ENCODE measurements around the gene PTPRN2.
"Not testable (repeated sequence)": the region's sequence is repeated elsewhere in the genome, so short reads cannot be mapped to it uniquely, and the experiment has no call there.

The PTPRN2 gene

DNA sequence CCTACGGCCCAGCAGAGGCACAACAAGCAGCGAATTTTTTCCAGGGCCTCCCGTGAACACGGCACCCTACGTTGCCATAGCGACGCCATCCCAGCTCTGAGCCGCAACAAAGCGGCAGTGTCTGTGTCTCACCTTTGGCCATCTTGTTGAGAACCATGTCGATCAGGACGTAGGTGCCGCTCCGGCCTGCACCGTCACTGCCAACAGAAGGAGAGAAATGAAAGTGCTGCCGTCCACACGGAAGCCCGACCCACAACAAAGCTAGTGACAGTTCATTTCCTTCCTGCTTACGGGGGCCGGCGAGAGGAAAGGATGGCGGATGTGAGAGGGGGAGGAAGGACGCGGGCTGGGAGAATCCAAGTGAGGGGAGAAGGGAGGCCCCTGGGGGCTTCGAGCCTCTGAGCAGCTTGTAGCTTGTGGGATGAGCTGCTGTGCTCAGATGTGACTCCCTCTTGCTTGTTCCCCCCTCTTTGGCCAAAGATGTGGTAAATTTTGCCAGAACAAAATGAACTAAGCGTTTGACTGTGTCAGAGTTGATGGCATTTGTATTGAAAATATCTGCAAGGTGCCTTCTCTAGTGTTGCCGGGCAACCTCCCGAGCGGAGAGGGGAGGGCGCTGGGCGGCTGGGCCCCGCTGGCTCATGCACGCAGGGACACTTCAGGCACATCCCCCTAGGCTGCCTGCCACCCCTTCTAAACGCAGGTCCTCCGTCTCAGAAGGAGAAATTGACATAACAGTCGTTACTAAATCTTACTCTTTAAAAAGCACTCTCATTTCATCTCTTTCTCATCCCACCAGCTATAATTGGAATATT is 1018.6 kb downstream of the PTPRN2 start:
- no peak for DNase-seq

DNA sequence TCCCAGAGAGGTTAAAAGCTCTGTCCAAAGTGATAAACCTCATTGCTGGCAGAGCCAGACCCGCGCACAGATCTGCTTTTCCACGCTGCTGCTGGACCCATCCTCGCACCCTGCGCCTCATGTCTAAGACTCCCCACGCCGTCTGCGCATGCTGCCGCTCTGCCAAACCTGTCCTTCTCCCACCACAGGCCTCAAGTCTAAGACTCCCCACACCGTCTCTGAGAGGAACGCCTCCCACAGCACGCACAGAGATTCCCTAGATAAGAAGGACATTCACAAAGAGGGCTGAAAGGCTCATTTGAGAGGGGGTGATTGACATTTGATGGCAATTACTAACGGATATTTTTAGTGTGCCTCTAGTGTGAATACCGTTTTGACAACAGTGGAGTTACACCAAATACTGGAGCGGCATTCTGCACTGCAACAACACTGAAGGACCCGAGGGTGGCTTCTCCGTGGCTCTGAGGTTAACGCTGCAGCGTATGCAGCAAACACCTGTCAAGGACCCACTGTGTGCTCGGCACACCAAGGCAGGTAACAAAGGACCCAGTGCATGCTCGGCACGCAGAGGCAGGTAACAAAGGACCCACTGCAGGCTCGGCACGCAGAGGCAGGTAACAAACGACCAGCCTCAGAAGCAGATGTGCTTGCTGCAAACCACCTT is 1019.4 kb downstream of the PTPRN2 start:
- no peak for DNase-seq

DNA sequence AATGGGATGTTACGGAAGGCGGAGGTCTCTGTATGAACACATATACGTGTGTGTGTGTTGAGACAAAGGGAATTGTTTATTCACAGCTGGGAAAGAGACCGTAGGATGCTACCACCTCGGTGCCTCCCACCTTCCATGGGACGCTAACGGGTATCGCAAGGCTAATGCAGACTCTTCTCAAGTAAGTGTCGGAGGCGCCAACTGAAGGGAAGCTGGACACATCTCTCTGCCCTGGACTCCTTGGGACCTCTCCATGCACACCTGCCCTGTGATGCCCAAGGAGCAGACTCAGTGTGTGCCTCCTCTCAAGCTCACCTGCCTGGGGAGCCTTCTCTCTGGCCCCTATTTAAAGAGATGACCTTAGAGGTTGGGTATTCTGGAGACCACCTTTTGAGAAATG is 1020.0 kb downstream of the PTPRN2 start:
- DNase-seq: no peak

DNA sequence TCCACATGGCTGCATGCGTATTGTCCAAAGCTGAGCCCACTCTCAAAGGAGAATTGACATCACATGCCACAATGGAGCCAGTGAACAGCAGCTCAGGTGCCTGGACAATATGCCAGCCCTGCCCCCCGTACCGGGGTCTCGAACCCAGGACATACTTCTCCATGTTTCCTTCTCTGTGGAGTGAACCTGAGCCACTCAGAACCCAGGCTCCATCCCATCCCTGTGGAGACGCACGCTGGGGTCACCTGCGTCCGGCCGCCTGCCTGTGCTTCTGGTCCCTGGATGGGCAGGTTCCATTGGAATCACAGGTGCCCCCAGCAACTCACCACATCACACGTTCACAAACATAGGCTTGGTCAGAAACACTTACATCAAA is 1021.0 kb downstream of the PTPRN2 start:
- DNase-seq: no peak

DNA sequence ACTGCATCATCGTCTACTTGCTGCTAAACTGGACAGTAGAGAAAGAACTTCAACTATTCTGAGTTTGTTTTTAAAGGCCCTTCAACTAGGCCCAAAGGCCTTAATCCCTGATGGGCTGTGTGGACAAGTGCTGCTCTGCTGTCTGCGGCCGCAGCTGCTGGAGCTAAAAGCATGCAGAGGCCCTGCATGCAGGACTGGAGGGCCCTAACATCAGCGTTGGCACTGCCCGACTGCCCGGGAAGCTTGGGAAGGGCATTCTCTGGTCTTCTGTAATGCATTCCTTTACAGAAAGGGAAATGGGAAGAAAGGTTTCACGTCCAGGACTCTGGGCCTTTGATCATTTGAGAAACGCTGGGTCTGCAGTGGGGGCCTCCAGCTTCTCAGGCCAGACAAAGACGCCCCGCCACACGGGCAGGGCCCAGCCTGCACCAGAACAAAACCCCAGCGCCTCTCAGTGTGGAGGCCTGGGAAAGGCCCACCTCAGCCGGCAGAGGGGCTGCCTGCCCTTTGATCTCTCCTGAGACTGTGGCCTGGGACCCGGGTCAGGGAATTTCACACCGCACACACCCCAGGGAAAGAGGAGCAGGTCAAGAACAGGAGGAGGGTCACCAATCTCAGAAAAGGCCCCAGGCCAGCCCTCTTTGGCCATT is 1021.5 kb downstream of the PTPRN2 start:
- DNase-seq: no peak

DNA sequence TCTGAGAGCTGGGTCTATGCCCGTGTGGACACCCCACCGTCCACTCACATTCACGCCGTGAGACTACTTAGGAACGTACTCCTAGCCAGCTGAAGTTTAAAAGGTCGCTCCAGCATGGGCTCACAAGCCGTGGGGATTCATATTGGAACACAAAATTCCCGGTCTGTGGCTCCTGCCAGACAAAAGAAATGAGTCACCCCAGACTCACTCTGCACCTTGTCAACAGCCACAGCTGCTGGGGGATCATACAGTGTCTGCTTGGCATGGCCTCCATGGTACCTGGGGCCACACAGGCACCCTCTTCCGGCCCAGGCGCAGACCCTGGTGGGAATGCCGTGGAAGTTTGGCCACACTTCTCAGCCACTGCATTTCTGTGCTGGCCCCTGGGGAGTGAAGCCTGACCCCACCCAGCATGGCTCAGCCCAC is 1022.4 kb downstream of the PTPRN2 start:
- no peak for DNase-seq

DNA sequence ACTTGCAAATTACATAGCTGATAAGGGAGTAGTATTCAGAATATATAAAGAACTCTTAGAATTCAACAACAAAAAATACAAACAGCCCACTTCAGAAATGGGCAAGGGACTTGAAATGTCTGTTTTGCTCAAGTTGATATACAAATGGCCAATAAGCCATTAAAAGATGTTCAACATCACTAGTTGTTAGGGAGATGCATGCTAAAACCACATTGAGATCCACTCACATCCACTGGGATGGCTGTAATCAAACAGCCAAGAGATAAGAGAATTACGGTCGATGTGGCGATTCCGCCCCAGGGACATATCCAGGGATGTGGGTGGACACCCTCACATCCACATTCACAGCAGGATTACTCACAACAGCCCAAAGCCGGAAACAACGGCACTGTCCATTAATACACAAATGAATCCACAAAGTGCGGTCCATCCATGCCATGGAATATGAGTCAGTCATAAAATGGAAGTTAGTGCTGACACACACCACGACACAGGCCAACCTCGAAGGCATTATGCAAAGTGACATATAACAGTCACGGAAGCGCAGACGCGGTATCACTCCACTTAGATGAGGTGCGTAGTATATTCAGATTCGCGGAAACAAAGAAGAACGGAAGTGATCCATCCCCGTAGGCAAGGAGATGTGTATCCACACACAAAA is 1023.0 kb downstream of the PTPRN2 start:
- no peak for DNase-seq

DNA sequence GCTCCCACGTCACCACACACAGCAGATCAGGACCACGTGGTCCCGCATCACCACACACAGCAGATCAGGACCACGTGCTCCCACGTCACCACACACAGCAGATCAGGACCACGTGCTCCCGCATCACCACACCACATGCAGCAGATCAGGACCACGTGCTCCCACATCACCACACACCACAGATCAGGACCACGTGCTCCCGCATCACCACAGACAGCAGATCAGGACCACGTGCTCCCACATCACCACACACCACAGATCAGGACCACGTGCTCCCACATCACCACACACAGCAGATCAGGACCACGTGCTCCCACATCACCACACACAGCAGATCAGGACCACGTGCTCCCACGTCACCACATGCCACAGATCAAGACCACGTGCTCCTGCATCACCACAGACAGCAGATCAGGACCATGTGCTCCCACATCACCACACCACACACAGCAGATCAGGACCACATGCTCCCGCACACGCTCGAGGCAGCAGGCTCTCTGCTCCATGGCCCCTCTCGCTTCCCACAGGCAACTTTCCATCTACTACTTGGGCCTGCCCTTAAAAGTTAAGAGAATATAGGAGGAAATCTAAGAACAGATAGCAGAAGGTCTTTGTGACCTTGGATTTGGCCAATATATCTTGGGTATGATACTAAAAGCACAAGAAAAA is 1024.0 kb downstream of the PTPRN2 start:
- not testable (repeated sequence) for DNase-seq

DNA sequence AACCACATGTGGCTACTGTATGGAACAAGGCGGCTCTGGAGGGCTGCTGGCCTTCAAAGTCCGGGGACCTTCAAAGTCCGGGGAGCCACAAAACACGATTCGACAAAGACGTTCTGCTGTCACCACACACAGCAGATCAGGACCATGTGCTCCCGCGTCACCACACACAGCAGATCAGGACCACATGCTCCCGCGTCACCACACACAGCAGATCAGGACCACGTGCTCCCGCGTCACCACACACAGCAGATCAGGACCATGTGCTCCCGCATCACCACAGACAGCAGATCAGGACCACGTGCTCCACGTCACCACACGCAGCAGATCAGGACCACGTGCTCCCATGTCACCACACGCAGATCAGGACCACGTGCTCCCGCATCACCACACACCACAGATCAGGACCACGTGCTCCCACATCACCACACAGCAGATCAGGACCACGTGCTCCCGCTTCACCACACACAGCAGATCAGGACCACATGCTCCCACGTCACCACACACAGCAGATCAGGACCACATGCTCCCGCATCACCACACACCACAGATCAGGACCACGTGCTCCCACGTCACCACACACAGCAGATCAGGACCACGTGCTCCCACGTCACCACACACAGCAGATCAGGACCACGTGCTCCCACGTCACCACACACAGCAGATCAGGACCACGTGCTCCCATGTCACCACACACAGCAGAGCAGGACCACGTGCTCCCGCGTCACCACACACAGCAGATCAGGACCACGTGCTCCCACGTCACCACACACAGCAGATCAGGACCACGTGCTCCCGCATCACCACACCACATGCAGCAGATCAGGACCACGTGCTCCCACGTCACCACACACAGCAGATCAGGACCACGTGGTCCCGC is 1024.9 kb downstream of the PTPRN2 start:
- DNase-seq: not testable (repeated sequence)

DNA sequence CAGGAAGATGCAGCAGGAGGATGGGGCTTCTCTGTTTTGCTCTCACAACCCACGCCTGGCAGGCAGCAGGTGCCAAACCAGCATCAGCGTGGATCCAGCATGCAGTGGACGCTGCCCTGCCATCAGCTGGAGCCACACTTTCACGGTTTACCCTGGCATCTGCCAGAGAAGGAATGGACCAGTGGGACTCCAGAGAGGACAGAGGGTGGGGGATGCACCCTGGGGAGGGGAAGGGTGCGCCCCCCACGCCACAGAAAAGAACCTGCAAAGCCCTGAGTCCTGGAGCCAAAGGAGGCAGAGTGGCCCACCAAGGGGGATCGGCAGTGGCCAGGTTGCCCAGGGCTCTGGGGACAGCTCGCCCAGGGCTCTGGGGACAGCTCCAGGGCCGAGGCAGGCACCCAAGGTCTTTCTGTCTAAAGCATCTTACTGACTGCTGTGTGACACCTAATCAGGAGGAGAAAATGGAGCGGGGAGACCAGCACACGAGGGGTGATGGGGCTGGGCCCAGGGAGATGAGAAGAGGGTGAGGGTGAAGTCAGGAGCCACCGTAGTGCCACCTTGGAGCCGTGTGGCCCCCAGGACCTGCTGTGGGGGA is 1025.7 kb downstream of the PTPRN2 start:
- DNase-seq: no peak

DNA sequence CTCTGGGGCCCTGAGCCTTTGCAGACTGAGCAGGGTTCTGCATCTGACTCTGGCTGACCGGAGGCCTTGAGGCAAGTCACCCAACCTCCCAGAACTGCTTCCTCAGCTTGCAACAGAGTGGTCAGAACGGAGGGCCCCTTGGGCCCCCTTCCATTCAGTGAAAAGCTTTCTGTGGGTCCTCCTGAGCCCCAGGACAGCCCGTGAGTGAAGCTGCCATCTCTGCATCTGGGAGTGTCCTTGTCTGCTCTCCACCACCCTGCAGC is 1026.2 kb downstream of the PTPRN2 start:
- no peak for DNase-seq

DNA sequence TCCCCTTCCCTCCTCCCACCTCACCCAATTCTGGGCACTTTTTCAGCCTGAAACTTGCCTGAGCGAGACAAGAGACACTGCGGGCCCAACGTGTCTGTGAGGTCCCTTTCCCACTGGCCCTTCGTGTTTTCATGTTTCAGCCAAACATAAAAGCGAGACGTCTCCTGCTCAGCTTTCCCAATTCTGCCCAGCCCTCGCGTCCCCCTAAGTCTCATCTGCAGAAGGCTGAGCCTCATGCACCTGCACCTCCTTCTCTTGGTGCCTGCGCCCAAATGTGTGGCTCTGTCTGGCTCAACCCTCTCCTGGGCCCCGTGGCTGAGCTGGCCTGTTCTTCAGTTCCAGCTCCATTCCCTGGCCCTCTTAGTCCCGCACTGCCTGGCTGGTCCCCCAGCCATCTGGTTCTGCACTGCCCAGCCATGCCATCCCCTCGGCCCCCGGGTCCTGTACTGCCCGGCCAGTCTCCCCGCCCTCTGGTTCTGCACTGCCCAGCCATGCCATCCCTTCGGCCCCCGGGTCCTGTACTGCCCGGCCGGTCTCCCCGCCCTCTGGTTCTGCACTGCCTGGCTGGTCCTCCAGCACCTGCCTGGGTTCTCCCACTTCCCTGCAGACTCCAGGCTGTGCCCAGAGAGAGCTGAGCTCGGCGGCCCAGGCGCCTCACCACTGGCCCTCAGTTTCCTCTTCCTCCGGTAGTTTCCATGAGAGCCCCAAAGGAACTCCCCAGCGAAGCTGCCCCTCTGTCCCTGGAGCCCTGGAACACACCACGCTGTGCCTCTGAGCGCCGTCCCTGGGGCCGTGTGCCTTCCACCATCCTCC is 1026.7 kb downstream of the PTPRN2 start:
- DNase-seq: no peak

DNA sequence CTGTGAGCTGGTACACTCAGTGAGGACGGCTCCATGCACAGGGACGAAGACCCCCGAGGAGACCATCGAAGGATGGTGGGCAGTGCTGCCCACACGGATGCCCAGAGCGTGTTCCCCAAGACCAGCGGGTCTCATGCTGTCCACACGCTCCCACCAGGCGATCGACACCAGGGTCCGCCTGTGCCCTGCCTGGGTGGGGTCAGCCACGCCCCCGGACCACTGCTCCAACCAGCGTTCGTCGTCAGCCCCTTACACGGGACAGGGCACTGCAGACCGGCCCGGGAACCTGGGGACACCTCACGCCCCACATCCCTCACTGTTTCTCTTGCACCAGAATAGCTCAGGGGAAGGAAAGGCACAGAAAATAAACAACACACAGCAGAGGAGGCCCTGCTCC is 1027.4 kb downstream of the PTPRN2 start:
- no peak for DNase-seq

DNA sequence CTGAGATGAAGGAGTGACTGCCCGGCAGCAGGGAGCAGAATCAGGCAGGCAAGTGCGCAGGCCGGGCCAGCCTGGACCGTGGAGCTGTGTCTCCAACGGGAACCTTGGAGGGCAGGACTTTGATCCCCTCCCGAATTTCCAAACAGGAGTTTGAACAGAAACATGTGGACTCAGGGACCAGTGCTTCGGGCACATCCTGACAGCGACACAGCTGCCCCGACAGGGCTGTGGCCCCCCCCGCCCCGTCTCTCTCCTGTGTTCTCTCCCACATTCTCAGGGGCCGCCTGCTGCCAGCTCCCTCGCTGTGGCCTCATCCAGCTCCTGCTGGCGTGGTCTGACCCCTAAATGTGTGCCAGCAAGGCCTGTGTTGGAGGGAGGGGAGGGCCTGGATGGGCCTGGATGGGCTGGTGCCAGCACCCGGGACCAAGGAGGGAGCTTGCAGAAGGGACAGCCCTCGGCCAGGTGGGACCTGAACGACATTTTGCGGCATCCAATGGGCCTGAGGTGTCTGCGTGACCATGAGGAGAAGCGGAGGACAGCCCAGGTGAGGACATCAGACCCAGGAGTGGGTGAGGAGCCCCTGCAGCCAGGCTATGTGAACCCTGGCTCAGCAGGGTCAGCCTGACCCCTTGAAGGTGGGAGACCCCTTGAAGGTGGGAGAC is 1027.9 kb downstream of the PTPRN2 start:
- DNase-seq: no peak

DNA sequence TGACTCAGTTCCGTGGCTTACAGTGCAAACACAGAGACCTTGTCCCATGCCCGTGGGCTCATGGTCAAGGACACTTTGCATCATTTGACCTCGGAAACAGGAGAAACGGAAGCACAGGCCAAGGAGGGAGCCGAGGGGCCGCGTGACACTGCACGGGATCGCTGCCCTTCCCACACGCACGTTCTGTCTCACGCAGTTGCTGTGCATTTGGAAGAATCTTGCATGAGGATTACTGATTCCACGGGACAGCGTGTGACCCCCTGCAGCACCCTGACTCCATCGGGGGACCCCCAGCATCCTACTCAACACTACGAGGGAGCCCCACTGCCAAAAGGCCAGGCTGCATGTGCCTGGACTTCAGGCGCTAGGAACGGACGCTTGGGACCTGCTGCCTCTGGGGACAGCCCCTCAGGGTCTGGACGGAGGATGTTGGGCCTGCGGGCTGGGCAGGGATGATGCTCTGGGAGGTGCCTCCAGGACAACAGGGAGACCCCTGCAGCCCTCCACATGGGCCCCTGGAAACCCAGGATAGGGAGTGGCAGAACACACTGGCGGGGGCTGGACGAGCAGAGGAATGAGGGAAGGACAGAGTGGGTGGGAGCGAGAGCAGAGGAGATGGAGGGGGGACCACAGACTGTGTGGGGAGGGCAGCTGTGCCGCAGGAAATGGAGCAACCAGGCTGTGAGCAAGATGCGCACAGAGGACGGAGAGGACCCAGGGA is 1028.6 kb downstream of the PTPRN2 start:
- DNase-seq: no peak

DNA sequence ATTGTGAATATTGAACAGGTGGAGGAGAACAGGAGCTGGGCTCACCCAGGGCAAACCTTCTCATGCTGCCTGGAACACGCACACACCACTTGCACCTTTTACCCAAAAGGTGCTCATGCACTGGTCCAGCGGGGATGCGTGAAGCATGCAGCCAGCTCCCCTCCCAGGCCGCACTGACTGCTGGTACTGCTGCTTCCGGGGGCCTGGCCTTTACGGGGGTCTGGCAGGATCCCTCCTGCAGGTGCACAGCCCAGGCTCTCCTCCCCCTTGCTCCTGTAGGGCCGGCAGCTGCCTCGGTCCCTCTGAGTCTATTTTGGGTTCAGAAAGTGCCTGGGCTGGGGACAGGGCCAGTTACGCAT is 1029.1 kb downstream of the PTPRN2 start:
- no peak for DNase-seq

DNA sequence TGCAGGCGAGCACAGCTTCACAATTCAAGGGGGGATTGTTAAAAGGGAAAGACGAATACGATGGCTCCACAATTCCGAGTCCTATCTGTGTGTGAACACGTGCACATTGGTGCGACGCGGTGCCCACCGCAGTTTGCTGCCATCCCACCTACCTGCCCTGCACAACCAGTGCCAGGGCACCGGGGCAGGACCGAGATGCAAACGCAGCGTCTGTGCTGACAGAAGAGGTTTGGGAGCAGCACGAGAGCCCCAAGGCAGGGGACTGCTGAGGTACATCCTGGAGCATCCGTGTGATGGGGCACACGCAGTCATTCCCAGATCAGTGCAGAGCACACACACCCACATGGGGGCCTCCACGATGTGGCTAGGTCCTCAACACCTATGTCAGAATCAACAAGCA is 1029.6 kb downstream of the PTPRN2 start:
- no peak for DNase-seq

DNA sequence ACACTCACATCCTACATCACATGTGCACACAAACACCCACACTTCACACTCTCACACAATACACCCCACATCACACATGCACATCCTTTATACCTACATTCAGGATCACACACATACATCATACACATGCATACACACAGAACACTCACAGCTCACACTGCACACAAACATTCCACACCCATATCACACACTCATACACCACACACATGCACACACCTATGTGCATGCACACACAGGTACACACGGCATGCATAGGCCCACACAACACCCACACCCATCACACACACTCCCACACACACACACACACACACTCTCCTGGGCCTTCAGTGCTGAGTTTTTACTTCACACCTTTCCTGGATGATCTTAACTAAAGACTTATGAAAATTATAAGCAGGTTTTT is 1030.4 kb downstream of the PTPRN2 start:
- DNase-seq: no peak

DNA sequence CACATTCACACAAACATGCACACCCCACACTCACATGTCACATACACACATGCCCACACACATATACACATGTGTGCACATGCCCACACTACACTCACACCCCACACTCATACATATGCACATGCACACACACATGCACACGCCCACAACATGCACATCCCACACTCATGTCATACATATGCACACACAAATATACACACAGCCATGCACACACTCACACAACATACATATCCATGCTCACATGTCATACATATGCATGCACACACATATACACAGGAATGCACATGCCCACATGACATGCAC is 1031.0 kb downstream of the PTPRN2 start:
- DNase-seq: no peak

All from NCI-H2171 (cell line).